HG02973 (cell line): ENCODE measurements around the gene ATXN2L.
"Not testable (repeated sequence)": the region's sequence is repeated elsewhere in the genome, so short reads cannot be mapped to it uniquely, and the experiment has no call there.

Experiments
- ATAC-seq: cut with Tn5 transposase; IDR thresholded peaks from one replicate; pipeline ENCODE4 v1.9.1; 2021; ENCODE audit warnings: moderate library complexity; ENCODE audit not compliant: unreplicated experiment

The ATXN2L gene

GRCh38 chr16:28822520-28823290, at the start of gene ATXN2L:
Gene ATXN2L, plus strand, starts transcription at chr16:28822999. Its CDS starts 261 bp downstream, at chr16:28823260.
- ATAC-seq, result peak; percentile 39

DNA sequence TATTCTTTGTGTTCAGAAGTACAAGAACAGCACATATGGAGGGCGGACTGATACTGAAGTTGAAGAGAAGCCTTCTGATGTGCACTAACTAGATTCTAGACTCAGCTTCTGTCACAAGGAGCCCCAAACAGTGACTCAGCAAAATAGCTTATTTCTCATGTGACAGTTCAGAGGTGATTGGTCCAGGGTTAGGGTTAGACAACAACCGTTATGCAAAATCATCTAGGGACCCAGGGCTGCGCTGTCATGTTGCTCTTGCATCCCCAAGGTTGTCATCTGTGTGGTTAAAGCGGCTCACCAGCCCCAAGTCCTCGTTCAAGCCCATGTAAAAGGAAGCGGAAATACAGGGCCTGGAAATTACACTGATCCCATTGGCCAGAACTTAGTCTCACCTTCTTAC, 41.1 kb upstream of the ATXN2L start:
- ATAC-seq, result not testable (repeated sequence)

GRCh38 chr16:28782357-28782756, 40.4 kb upstream of the ATXN2L start:
- ATAC-seq, result not testable (repeated sequence)

- ATAC-seq, result peak; percentile 81
Measured at GRCh38 chr16:28802235-28803019, 20.4 kb upstream of the ATXN2L start.

GRCh38 chr16:28807445-28808120, 15.2 kb upstream of the ATXN2L start:
- not testable (repeated sequence) for ATAC-seq

- ATAC-seq, result no peak
Measured at GRCh38 chr16:28820016-28820415, 2.8 kb upstream of the ATXN2L start.

- ATAC-seq, result not testable (repeated sequence)
Measured at GRCh38 chr16:28820546-28820945, 2.3 kb upstream of the ATXN2L start.

DNA sequence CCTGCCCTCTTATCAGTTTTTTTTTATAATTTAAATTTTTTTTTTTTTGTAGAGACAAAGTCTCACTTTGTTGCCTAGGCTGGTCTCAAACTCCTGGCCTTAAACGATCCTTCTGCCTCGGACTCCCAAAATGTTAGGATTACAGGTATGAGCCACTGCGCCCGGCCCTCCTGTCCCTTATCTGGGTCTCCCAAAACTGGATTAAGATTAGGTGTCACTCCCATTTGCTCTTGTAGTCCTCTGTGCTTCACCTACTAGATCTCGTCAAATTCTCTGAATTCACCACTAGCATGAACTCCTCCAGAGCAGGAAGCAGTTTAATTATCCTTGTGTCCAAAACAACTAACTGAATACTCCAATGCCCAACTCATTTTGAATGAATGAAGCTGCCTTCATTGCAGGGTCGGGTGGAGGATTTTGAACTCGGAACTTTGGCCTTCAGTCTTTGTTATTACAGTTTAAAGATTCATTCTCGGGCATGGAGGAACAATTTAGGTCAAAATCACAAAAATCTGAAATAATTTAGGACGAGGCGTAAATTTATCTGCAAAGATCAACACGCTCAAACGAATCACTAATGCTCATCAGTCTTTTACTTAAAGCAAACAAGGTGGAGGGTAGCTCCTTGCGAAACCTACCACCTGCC, 802 bp upstream of the ATXN2L start:
- no peak for ATAC-seq

DNA sequence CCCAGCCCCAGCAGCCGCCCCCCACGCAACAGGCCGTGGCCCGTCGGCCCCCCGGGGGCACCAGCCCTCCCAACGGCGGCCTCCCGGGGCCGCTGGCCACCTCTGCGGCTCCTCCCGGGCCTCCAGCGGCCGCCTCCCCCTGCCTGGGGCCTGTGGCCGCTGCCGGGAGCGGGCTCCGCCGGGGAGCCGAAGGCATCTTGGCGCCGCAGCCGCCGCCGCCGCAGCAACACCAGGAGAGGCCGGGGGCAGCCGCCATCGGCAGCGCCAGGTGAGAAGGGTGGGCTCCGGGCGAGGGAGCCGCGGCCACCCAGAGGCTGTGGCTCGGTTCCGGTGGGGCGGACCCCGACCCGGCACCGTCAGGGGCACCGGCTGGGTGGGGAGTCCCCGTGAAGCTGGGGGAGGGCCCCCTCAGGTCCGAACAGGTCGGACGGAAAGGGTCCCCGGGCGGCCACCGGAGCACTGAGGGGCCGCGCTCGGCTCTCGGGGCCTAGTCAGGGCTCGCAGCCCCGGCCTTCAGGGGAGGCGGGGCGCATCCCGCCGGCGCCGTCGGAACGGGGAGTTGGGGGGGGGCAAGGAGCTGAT, 583 bp downstream of the ATXN2L start:
- peak; percentile 8 for ATAC-seq

DNA sequence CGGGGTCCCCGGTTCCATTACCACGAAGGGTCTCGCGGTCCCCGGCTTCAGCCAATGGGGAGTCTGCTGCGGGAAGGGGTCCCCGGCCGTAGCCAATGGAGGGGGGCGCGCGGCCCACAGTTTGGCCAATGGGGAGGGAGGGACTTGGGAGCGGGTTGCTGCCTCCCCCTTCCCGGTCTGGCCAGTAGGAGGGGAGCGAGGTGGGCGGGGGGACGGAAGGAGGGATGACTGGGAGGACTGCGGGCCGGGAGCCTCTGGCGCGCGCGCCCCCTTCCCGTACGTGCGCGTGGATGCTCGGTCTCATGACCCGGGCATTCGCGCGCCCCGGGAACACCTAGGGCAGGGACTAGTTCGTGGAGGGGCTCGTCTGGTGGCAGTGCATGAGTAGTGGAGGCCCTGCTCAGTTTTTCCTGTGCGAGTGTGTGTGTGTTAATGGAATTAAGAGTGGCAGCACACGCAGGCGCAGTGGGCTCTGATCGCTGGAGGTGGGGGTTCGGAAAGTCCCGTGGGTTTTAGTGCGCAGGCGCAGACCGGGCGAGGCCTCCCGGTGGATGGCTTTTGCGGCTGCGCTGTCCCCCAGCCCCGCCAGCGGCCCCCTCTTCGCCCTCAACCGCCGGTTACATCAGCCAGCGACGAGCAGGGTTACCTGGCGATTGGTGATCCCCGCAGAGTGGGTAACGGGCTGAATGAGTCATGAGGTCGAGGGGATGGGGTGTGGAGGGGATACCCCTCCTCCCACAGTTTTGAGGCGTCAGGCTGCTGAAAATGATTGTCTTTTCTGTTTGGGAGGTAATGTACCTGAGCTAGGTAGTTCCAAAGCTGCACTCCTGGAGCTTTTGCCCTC, 1.3 kb downstream of the ATXN2L start:
- peak; percentile 55 for ATAC-seq

- no peak for ATAC-seq
Measured at GRCh38 chr16:28824717-28824973, 1.8 kb downstream of the ATXN2L start.

- no peak for ATAC-seq
Measured at GRCh38 chr16:28826141-28826540, 3.3 kb downstream of the ATXN2L start.

- no peak for ATAC-seq
Measured at GRCh38 chr16:28829747-28830146, 6.9 kb downstream of the ATXN2L start.

GRCh38 chr16:28830531-28830930, 7.7 kb downstream of the ATXN2L start:
- ATAC-seq, result no peak

GRCh38 chr16:28834349-28834748, 11.6 kb downstream of the ATXN2L start:
- no peak for ATAC-seq

DNA sequence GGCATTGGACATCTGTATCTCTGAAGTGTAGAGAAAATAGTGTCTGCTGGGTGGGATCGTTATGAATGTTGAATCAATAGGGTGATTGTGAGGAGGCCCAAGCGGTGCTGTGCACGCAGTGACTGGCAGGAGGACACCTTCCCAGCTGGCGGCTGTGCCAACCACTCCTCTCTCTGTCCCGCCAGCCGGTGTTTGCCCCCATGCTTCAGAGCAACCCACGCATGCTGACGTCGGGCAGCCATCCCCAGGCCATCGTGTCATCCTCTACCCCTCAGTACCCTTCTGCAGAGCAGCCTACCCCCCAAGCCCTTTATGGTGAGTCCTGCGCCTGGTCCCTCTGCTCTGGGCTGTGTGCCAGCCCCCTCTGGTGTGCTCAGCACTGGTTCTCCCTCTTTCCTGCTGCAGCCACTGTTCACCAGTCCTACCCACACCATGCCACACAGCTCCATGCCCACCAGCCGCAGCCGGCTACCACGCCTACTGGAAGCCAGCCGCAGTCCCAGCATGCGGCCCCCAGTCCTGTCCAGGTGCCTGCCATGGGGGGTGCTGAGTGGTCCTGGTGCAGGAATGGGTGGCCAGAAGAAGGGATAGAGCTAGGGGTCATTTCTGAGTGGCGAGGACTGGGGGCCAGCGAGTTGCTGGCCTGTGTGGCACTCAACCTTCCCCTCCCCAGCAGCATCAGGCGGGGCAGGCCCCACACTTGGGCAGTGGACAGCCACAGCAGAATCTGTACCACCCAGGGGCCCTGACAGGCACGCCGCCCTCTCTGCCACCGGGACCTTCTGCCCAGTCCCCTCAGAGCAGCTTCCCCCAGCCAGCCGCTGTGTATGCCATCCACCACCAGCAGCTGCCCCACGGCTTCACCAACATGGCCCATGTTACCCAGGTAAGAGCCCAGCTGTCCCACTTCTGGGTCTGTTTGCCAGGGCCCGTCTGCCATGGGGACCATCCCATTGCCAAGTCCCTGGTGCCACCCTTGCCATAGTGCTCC, 12.4 kb downstream of the ATXN2L start:
- ATAC-seq, result no peak

DNA sequence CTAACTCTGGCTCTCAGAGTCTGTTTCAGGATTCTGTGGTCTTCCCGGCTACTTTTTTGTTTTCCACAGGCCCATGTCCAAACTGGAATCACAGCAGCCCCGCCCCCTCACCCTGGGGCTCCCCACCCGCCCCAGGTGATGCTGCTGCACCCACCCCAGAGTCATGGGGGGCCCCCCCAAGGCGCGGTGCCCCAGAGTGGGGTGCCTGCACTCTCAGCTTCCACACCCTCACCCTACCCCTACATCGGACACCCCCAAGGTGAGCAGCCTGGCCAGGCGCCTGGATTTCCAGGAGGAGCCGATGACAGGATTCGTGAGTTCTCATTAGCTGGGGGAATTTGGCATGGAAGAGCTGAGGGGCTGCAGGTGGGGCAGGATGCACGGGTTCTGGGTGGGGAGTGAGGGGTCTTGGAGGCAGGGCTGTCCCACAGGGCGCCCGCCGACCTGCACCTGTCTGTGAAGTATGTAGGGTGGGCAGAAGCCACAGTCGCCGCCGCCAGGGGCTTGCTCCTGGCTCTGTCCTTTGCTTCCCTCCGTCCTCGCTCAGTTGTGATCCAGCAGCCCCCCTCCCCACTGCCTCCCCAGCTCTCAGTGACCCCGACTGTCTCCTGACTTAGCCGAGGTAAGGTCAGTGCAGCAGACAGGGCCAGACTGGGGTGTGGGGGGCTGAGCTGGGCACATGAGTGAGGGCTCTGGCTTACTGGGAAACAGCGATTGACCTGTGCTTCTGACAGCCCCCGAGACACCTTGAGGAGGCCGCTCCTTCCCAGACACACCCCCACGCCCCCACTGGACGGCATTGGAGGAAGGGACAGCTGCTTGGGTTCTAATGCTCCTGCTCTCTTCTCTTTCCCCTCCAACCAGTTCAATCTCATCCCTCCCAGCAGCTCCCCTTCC, 13.3 kb downstream of the ATXN2L start:
- ATAC-seq, result no peak

DNA sequence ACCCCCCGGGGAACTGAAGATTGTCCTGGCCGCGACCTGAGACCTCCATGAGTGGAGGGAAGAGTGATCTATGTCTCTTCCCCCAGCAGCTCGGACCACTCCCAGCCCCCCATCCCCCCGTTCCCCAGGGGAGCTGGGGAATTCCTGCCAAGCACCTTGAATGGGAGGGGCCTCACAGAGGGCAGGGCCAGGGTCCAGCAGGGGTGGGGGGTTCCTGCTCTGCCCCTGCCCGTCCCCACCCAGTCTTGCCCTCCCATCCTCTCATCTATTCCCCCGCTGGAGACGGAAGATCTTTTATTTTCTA, 13.9 kb downstream of the ATXN2L start:
- no peak for ATAC-seq
